K562 (cell line): Measurements from ENCODE around the gene KRT80. TPM values are rescaled to one million over a fixed set of nuclear protein-coding genes. Genes with fewer than 3 reads are reported as not detected.

Experiments used
- ARNT ChIP-seq, 2 experiments: fragments of 450-650 bp; IDR thresholded peaks; 2 replicates each; pipeline ENCODE4 v1.6.1; 2016; ENCODE audit warnings: mild to moderate bottlenecking in 1 of 2
- CREM ChIP-seq: IDR thresholded peaks from 2 replicates; pipeline ENCODE4 v1.6.1; 2014; ENCODE audit warnings: antibody characterized with exemption, low read depth
- JUN ChIP-seq, 2 experiments: sonication (generic) in 1 of 2; formaldehyde crosslinking in 1 of 2; IDR thresholded peaks; 2 replicates each; pipeline versions ENCODE4 v1.6.1 to v1.8.0; 2012 to 2022; ENCODE audit warnings: borderline replicate concordance in 2 of 2, mild to moderate bottlenecking in 2 of 2, improper control_type of control experiment in 1 of 2, low read depth in 1 of 2, low read length in 1 of 2, missing genetic modification reagents in 1 of 2
- KDM2B ChIP-seq: fragments of 250-450 bp; sonication (Bioruptor Pico); IDR thresholded peaks from 2 replicates; pipeline ENCODE4 v1.8.0; 2021; ENCODE audit warnings: mild to moderate bottlenecking, moderate library complexity
- MAFG ChIP-seq: fragments of 450-650 bp; conservative IDR thresholded peaks from 2 replicates; pipeline ENCODE4 v1.6.1; 2016; ENCODE audit warnings: missing genetic modification characterization, missing compliant biosample characterization
- MCM3 ChIP-seq: fragments of 450-650 bp; IDR thresholded peaks from 2 replicates; pipeline ENCODE4 v1.6.1; 2016
- MYC ChIP-seq, 2 experiments: fragments of 250-450 bp in 1 of 2; sonication (Bioruptor Pico) in 1 of 2; IDR thresholded peaks; 2 replicates each; pipeline versions ENCODE4 v1.5.1 to v1.6.1; 2012 to 2021; ENCODE audit warnings: low read depth in 2 of 2, borderline replicate concordance in 1 of 2, improper control_type of control experiment in 1 of 2, low read length in 1 of 2, mild to moderate bottlenecking in 1 of 2, moderate library complexity in 1 of 2
- PTBP1 ChIP-seq: fragments of 200-400 bp; formaldehyde crosslinking; IDR thresholded peaks from 2 replicates; pipeline ENCODE4 v1.6.1; 2017; ENCODE audit warnings: low read depth, low read length
- SOX6 ChIP-seq: fragments of 450-650 bp; IDR thresholded peaks from 2 replicates; pipeline ENCODE4 v1.6.1; 2014; ENCODE audit warnings: mild to moderate bottlenecking
- SRSF7 ChIP-seq: fragments of 200-400 bp; formaldehyde crosslinking; optimal IDR thresholded peaks from 2 replicates; pipeline ENCODE3; 2017; ENCODE audit warnings: mild to moderate bottlenecking, low read depth, low read length
- ZKSCAN1 ChIP-seq: fragments of 150-350 bp; IDR thresholded peaks from 2 replicates; pipeline ENCODE4 v1.6.1; 2016; ENCODE audit warnings: low read depth, low read length
- ZNF133 ChIP-seq: fragments of 250-450 bp; sonication (Bioruptor Pico); IDR thresholded peaks from 2 replicates; pipeline ENCODE4 v1.4.0; 2020; ENCODE audit warnings: mild to moderate bottlenecking
- ZNF444 ChIP-seq: fragments of 250-450 bp; sonication (Bioruptor Pico); IDR thresholded peaks from 2 replicates; pipeline ENCODE4 v1.4.0; 2020; ENCODE audit warnings: mild to moderate bottlenecking, moderate library complexity
- ZNF699 ChIP-seq: fragments of 250-450 bp; sonication (Bioruptor Pico); IDR thresholded peaks from 2 replicates; pipeline ENCODE4 v1.8.0; 2021; ENCODE audit warnings: mild to moderate bottlenecking, moderate library complexity; ENCODE audit not compliant: insufficient replicate concordance
- polyA plus RNA-seq, 8 experiments: library from polyadenylated mRNA; depleted of rRNA in 4 of 8; stranded (reverse) in 5 of 8; unstranded in 3 of 8; fragments of >200 nt; fragmentation: Nextera tagmentation in 2 of 8; fragmentation: Illumina TruSeq in 1 of 8; extraction: Ambion mirVana in 2 of 8; extraction: Trizol in 1 of 8; gene quantifications; 2 replicates each; pipeline versions ENCODE4 v1.2.1 to v1.2.3, GENCODE V29; 2011 to 2014; ENCODE audit warnings: inconsistent platforms in 1 of 8, missing spikeins in 1 of 8
- total RNA-seq, 7 experiments: library from RNA; depleted of rRNA in 6 of 7; stranded (reverse); fragments of >200 nt in 6 of 7; fragmentation: Illumina TruSeq in 2 of 7; extraction: Trizol in 2 of 7; gene quantifications; 2 replicates each; pipeline versions ENCODE4 v1.2.1 to v1.2.3, GENCODE V29; 2011 to 2021; ENCODE audit warnings: low replicate concordance in 1 of 7
- TF ChIP-seq, protein P1 (sequence below): fragments of 250-450 bp; sonication (Bioruptor Pico); IDR thresholded peaks from 2 replicates; pipeline ENCODE4 v1.4.0; 2020
- TF ChIP-seq, protein P2 (sequence below): fragments of 250-450 bp; sonication (Bioruptor Pico); IDR thresholded peaks from 2 replicates; pipeline ENCODE4 v1.4.0; 2020; ENCODE audit warnings: borderline replicate concordance
- TF ChIP-seq, protein P3 (sequence below): fragments of 250-450 bp; sonication (Bioruptor Pico); IDR thresholded peaks from 2 replicates; pipeline ENCODE4 v1.6.1; 2021; ENCODE audit warnings: mild to moderate bottlenecking
- TF ChIP-seq, protein P4 (sequence below), 2 experiments: IDR thresholded peaks; 2 replicates each; pipeline ENCODE4 v1.6.1; 2012; ENCODE audit warnings: improper control_type of control experiment in 2 of 2, low read depth in 2 of 2, low read length in 2 of 2, borderline replicate concordance in 1 of 2

Gene KRT80
- total and polyA plus RNA-seq, 9 of the 15 experiments (the other 6 are each of a cell fraction or from before 2014, with no cell fraction given): not detected

DNA sequence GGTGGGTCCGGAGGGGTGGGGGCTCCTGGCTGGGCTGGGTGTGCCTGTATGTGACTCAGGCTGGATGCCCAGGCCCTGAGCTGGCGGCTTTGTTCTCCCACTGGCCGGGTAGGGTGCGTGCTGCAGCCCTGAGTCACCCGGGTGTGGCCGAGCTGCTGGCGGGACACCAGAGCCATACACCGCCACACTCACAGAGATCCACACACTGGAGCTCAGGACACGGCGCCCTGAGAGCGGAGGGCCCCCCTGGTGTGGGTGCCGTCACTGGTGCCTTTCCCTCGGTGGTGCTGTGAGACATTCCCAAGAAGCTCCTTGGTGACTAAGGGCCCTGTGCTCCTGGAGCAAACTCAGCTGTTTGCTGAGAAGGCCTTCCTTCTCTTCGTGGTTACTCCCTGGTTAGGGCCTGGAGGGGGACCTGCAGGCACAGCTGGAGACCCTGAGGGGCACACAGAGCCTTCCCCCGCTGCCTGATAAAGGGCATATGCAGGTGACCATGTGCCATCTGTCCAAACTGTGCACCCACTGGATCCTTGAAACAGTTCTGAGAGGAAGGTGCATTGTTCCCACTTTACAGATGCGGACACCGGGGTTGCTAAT, 44.3 kb downstream of the KRT80 start (continued):
- TF ChIP-seq, protein P1, sequence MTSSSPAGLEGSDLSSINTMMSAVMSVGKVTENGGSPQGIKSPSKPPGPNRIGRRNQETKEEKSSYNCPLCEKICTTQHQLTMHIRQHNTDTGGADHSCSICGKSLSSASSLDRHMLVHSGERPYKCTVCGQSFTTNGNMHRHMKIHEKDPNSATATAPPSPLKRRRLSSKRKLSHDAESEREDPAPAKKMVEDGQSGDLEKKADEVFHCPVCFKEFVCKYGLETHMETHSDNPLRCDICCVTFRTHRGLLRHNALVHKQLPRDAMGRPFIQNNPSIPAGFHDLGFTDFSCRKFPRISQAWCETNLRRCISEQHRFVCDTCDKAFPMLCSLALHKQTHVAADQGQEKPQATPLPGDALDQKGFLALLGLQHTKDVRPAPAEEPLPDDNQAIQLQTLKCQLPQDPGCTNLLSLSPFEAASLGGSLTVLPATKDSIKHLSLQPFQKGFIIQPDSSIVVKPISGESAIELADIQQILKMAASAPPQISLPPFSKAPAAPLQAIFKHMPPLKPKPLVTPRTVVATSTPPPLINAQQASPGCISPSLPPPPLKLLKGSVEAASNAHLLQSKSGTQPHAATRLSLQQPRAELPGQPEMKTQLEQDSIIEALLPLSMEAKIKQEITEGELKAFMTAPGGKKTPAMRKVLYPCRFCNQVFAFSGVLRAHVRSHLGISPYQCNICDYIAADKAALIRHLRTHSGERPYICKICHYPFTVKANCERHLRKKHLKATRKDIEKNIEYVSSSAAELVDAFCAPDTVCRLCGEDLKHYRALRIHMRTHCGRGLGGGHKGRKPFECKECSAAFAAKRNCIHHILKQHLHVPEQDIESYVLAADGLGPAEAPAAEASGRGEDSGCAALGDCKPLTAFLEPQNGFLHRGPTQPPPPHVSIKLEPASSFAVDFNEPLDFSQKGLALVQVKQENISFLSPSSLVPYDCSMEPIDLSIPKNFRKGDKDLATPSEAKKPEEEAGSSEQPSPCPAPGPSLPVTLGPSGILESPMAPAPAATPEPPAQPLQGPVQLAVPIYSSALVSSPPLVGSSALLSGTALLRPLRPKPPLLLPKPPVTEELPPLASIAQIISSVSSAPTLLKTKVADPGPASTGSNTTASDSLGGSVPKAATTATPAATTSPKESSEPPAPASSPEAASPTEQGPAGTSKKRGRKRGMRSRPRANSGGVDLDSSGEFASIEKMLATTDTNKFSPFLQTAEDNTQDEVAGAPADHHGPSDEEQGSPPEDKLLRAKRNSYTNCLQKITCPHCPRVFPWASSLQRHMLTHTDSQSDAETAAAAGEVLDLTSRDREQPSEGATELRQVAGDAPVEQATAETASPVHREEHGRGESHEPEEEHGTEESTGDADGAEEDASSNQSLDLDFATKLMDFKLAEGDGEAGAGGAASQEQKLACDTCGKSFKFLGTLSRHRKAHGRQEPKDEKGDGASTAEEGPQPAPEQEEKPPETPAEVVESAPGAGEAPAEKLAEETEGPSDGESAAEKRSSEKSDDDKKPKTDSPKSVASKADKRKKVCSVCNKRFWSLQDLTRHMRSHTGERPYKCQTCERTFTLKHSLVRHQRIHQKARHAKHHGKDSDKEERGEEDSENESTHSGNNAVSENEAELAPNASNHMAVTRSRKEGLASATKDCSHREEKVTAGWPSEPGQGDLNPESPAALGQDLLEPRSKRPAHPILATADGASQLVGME (CRISPR knock-in tag): no peak
- TF ChIP-seq CREM (0 out of 2 replicates have a peak, but pooled peaks have one; percentile 6), ARNT (IDR thresholded peaks at IDR 0.05) (no peak), ZKSCAN1 (no peak), SRSF7 (no peak), JUN (IDR thresholded peaks at IDR 0.05; ENCODE audit: borderline replicate concordance, low read depth, low read length) (peak; percentile 49; the same call in 1 of the 2 replicates), JUN (CRISPR knock-in tag; IDR thresholded peaks at IDR 0.05; ENCODE audit: borderline replicate concordance) (no peak), KDM2B (CRISPR knock-in tag) (no peak), MCM3 (no peak), MAFG (no peak), MYC (IDR thresholded peaks at IDR 0.05; ENCODE audit: low read depth, low read length) (no peak), MYC (CRISPR knock-in tag; IDR thresholded peaks at IDR 0.05; ENCODE audit: borderline replicate concordance, low read depth) (no peak), ZNF699 (CRISPR knock-in tag) (no peak), ZNF133 (no peak), ZNF444 (CRISPR knock-in tag) (no peak), SOX6 (no peak), PTBP1 (no peak)
- TF ChIP-seq, protein P2, sequence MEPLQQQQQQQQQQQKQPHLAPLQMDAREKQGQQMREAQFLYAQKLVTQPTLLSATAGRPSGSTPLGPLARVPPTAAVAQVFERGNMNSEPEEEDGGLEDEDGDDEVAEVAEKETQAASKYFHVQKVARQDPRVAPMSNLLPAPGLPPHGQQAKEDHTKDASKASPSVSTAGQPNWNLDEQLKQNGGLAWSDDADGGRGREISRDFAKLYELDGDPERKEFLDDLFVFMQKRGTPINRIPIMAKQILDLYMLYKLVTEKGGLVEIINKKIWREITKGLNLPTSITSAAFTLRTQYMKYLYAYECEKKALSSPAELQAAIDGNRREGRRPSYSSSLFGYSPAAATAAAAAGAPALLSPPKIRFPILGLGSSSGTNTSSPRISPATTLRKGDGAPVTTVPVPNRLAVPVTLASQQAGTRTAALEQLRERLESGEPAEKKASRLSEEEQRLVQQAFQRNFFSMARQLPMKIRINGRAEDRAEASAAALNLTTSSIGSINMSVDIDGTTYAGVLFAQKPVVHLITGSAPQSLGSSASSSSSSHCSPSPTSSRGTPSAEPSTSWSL: no peak
- TF ChIP-seq, protein P3, sequence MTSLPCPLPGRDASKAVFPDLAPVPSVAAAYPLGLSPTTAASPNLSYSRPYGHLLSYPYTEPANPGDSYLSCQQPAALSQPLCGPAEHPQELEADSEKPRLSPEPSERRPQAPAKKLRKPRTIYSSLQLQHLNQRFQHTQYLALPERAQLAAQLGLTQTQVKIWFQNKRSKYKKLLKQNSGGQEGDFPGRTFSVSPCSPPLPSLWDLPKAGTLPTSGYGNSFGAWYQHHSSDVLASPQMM: no peak
- TF ChIP-seq, protein P4, sequence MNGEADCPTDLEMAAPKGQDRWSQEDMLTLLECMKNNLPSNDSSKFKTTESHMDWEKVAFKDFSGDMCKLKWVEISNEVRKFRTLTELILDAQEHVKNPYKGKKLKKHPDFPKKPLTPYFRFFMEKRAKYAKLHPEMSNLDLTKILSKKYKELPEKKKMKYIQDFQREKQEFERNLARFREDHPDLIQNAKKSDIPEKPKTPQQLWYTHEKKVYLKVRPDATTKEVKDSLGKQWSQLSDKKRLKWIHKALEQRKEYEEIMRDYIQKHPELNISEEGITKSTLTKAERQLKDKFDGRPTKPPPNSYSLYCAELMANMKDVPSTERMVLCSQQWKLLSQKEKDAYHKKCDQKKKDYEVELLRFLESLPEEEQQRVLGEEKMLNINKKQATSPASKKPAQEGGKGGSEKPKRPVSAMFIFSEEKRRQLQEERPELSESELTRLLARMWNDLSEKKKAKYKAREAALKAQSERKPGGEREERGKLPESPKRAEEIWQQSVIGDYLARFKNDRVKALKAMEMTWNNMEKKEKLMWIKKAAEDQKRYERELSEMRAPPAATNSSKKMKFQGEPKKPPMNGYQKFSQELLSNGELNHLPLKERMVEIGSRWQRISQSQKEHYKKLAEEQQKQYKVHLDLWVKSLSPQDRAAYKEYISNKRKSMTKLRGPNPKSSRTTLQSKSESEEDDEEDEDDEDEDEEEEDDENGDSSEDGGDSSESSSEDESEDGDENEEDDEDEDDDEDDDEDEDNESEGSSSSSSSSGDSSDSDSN (IDR thresholded peaks at IDR 0.05; ENCODE audit: borderline replicate concordance in 1 of 2, low read depth in 2 of 2, low read length in 2 of 2): peak in 1 of 2 experiments; percentile 70; a peak in 2 of 4 replicates
